Esophagus squamous epithelium (tissue), 5 donors: Measurements from ENCODE around the gene COL9A2. TPM values are rescaled to one million over a fixed set of nuclear protein-coding genes. Genes with fewer than 3 reads are reported as not detected.

ENCODE experiments used
- DNase-seq: peaks from one replicate; lab custom pipeline; 2025; lab: John Stamatoyannopoulos, UW
- H3K27ac ChIP-seq, 4 donors: fragments of 200-600 bp; sonication (generic); one replicate each; pipeline ENCODE4 v1.5.1; 2016 to 2019; ENCODE audit warnings: mild to moderate bottlenecking in 1 of 4
- H3K27me3 ChIP-seq, 4 donors: fragments of 200-600 bp; sonication (generic); 1 replicate in 3 of 4; 2 replicates in 1 of 4; pipeline versions ENCODE4 v1.5.1 to v1.6.0; 2017 to 2021; ENCODE audit warnings: antibody characterized with exemption in 1 of 4
- H3K36me3 ChIP-seq, 3 donors: fragments of 200-600 bp; sonication (generic); one replicate each; pipeline ENCODE4 v1.5.1; 2016 to 2019
- H3K4me1 ChIP-seq, 3 donors: fragments of 200-600 bp; sonication (generic); one replicate each; pipeline ENCODE4 v1.5.1; 2017 to 2019
- H3K4me3 ChIP-seq, 4 donors: fragments of 200-600 bp; sonication (generic); 1 replicate in 3 of 4; 2 replicates in 1 of 4; pipeline ENCODE4 v1.5.1; 2016 to 2019; ENCODE audit warnings: mild to moderate bottlenecking in 2 of 4, moderate library complexity in 1 of 4
- H3K9me3 ChIP-seq, 3 donors: fragments of 200-600 bp; sonication (generic); one replicate each; pipeline ENCODE4 v1.5.1; 2016 to 2019
- POLR2A ChIP-seq, 4 donors: fragments of 450-650 bp; IDR thresholded peaks; one replicate each; pipeline ENCODE4 v1.6.1; 2017; ENCODE audit warnings: antibody characterized with exemption in 4 of 4, mild to moderate bottlenecking in 4 of 4, moderate library complexity in 3 of 4
- WGBS, 2 donors: methylation state at CpG; one replicate each; pipeline ENCODE4 v1.1.5; 2018; 5-methylcytosine and 5-hydroxymethylcytosine counted together
- intact Hi-C: fragments of 100-400 bp; cut with DNase I; formaldehyde crosslinking; loops from one replicate; pipeline ENCODE4 v1.15.0; 2022
- total RNA-seq, 4 donors: library from RNA; depleted of rRNA; stranded (reverse); fragments of >200 nt; gene quantifications; one replicate each; pipeline ENCODE4 v1.1.0, GENCODE V29; 2016
- TF ChIP-seq, protein P1 (sequence below), 6 experiments: fragments of 450-650 bp in 4 of 6; fragments of 200-600 bp in 2 of 6; sonication (generic) in 2 of 6; IDR thresholded peaks; one replicate each; pipeline ENCODE4 v1.5.1; 2016 to 2019; ENCODE audit warnings: antibody characterized with exemption in 6 of 6, mild to moderate bottlenecking in 4 of 6, moderate library complexity in 4 of 6
- donor health status: DM: yes; HTN: yes; CAD: no.

Gene COL9A2
- total RNA-seq, 4 donors from 2014 or later: 0.26 to 4.0 (median 2.1) TPM; not detected in 1

DNA sequence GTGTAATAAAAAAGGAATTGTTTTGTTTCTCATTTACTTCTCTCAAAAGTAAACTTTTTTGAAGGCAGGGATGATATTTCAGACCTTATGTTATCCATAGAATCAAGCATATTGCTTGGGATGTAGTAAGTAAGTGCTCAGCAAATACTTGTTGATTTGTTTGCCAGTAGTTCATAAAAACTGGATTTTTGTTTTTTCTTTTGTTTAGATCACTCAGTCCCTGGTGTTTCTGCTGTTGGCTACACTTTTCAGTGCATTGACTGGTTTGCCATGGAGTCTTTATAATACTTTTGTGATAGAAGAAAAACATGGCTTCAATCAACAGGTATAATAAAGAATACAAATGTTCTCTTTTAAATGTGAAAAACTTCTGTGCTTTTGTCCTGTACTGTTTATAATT, 48.9 kb downstream of the COL9A2 start:
- Histone ChIP-seq H3K27ac (peak overlapping the region in 3 of 4 donors; percentile 54 to 70 (median 54)), H3K36me3 (peaks cover 0 to 84% (median 8%) of the 10 kb centered on the region in 3 donors), H3K9me3 (no peaks in the 10 kb centered on the region), H3K4me1 (peaks cover 0 to 42% (median 7%) of the 10 kb centered on the region in 3 donors), H3K27me3 (no peaks in the 10 kb centered on the region), H3K4me3 (no peak overlapping the region)
- intact Hi-C loops: no loop called here
- TF ChIP-seq POLR2A (IDR thresholded peaks at IDR 0.05): no peak
- TF ChIP-seq, protein P1, sequence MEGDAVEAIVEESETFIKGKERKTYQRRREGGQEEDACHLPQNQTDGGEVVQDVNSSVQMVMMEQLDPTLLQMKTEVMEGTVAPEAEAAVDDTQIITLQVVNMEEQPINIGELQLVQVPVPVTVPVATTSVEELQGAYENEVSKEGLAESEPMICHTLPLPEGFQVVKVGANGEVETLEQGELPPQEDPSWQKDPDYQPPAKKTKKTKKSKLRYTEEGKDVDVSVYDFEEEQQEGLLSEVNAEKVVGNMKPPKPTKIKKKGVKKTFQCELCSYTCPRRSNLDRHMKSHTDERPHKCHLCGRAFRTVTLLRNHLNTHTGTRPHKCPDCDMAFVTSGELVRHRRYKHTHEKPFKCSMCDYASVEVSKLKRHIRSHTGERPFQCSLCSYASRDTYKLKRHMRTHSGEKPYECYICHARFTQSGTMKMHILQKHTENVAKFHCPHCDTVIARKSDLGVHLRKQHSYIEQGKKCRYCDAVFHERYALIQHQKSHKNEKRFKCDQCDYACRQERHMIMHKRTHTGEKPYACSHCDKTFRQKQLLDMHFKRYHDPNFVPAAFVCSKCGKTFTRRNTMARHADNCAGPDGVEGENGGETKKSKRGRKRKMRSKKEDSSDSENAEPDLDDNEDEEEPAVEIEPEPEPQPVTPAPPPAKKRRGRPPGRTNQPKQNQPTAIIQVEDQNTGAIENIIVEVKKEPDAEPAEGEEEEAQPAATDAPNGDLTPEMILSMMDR (IDR thresholded peaks at IDR 0.05): no peak
- DNase-seq: no peak

DNA sequence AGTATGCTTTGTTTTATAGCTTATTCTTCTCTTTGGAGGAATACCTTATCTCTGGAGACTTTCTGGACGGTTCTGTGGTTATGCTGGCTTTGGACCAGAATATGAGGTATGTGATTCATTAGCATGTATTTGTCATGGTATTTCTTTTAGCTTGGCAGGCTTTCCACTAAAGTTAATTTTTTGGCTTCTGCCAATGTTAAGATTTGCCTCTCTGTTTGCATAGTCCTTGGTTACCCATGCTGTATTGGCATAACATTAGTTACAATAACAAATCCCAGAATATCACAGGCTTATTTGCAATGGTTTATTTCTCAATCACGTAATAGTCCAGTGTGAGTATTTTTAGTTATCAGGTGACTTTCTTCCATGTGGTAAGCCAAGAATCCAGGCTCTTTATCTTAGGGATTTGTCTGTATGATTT, 49.3 kb downstream of the COL9A2 start:
- no peak overlapping the region for H3K4me3 ChIP-seq
- DNase-seq: no peak
- WGBS, 2 donors: 23 to 37% methylated on average over 2 of the region's 2 CpGs
- H3K36me3 ChIP-seq: peaks cover 0 to 84% (median 8%) of the 10 kb centered on the region in 3 donors
- TF ChIP-seq, protein P1 (IDR thresholded peaks at IDR 0.05): no peak
- no peak for TF ChIP-seq POLR2A (IDR thresholded peaks at IDR 0.05)
- peaks cover 0 to 46% (median 7%) of the 10 kb centered on the region in 3 donors for H3K4me1 ChIP-seq
- intact Hi-C loops: no loop called here
- H3K27ac ChIP-seq: peak overlapping the region in 3 of 4 donors; percentile 43 to 70 (median 54)
- H3K27me3 ChIP-seq: no peaks in the 10 kb centered on the region
- no peaks in the 10 kb centered on the region for H3K9me3 ChIP-seq

DNA sequence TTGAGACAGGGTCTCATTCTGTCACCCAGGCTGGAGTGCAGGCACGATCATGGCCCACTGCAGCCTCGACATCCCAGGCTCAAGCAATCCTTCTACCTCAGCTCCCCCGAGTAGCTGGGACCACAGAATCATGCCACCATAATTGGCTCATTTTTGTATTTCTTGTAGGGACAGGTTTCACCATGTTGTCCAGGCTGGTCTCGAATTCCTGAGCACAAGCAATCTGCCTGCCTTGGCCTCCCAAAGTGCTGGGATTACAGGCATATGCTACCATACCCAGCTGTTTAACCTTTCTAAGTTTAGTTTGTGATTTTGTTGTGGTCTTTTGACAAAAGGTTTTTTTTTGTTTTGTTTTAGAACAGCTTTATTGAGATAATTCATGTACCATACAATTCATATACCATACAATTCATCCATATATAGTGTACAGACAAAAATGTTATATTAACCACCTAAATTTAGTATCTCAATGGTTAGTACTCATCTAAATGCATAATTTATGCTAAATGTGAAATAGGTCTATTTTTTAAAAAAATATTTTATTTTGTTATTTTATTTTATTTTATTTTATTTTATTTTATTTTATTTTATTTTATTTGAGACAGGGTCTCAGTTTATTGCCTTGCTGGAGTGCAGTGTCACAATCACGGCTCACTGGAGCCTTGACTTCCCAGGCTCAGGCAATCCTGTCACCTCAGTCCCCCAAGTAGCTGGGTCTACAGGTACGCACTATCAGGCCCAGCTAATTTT, 50.1 kb downstream of the COL9A2 start:
- peaks cover 0 to 54% (median 7%) of the 10 kb centered on the region in 3 donors for H3K4me1 ChIP-seq
- H3K9me3 ChIP-seq: no peaks in the 10 kb centered on the region
- TF ChIP-seq POLR2A (IDR thresholded peaks at IDR 0.05): no peak
- TF ChIP-seq, protein P1 (IDR thresholded peaks at IDR 0.05): no peak
- intact Hi-C loops: no loop called here
- H3K27ac ChIP-seq: peak overlapping the region in 3 of 4 donors; percentile 43 to 70 (median 54)
- no peak overlapping the region for H3K4me3 ChIP-seq
- 65 to 74% methylated on average over 6 of the region's 6 CpGs for WGBS, 2 donors
- no peak for DNase-seq
- H3K36me3 ChIP-seq: peaks cover 0 to 84% (median 12%) of the 10 kb centered on the region in 3 donors
- no peaks in the 10 kb centered on the region for H3K27me3 ChIP-seq

DNA sequence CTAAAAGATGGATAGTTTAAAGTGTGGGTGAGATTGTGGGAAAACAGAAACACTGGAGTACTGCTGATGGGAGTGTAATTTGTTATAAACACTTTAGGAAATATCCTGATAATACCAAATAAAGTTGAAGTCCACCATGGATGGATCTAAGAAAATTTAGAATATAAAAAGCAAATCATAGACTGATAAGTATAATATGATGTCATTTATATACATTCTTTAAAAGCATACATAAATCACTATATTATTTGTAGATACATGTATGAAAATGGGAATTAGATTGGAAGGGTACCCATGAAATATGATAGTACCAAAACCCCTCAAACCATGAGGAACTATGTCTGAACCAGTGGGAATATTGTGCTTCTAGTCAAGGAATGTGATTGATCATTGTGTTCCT, 51.2 kb downstream of the COL9A2 start:
- Histone ChIP-seq H3K36me3 (peaks cover 0 to 84% (median 21%) of the 10 kb centered on the region in 3 donors), H3K4me3 (no peak overlapping the region), H3K4me1 (peaks cover 0 to 55% (median 7%) of the 10 kb centered on the region in 3 donors), H3K27ac (peak overlapping the region in 1 of 4 donors; percentile 23), H3K9me3 (no peaks in the 10 kb centered on the region), H3K27me3 (no peaks in the 10 kb centered on the region)
- no peak for TF ChIP-seq POLR2A (IDR thresholded peaks at IDR 0.05)
- TF ChIP-seq, protein P1 (IDR thresholded peaks at IDR 0.05): no peak
- DNase-seq: no peak
- intact Hi-C loops: no loop called here

DNA sequence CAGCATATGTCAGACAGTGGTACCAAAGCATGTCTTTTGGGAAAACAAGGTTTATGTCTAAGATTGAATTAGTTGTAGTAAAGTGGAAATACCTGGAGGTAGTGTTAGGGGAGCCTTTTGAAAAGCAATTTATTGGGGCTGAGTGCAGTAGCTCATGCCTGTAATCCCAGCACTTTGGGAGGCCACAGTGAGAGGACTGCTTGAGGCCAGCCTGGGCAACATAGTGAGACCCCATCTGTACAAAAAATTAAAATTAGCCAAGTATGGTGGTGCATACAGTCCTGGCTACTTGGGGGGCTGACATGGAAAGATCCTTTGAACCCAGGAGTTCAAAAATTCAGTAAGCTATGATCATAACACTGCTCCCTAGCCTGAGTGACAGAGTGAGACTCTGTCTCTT, 51.8 kb downstream of the COL9A2 start:
- intact Hi-C loops: no loop called here
- Histone ChIP-seq H3K36me3 (peaks cover 0 to 84% (median 21%) of the 10 kb centered on the region in 3 donors), H3K4me3 (no peak overlapping the region), H3K27me3 (no peaks in the 10 kb centered on the region), H3K27ac (no peak overlapping the region), H3K4me1 (peaks cover 0 to 59% (median 7%) of the 10 kb centered on the region in 3 donors), H3K9me3 (no peaks in the 10 kb centered on the region)
- no peak for TF ChIP-seq POLR2A (IDR thresholded peaks at IDR 0.05)
- TF ChIP-seq, protein P1 (IDR thresholded peaks at IDR 0.05): no peak
- no peak for DNase-seq
